BE2C (cell line): ENCODE measurements around the gene RAB11A.

ENCODE experiments used
- DNase-seq: peaks from one replicate; pipeline ENCODE4 v3.0.0-alpha.2; 2020
- H3K27me3 ChIP-seq: fragments of 250-450 bp; sonication (Bioruptor Pico); 2 replicates; pipeline ENCODE4 v1.5.1; 2020; ENCODE audit warnings: mild to moderate bottlenecking
- H3K36me3 ChIP-seq: fragments of 250-450 bp; sonication (Bioruptor Pico); 2 replicates; pipeline ENCODE4 v1.5.1; 2020; ENCODE audit warnings: mild to moderate bottlenecking
- H3K4me1 ChIP-seq: fragments of 250-450 bp; sonication (Bioruptor Pico); 2 replicates; pipeline ENCODE4 v1.5.1; 2020
- H3K4me3 ChIP-seq: 2 replicates; pipeline ENCODE4 v1.5.1; 2011; ENCODE audit warnings: low read depth, low read length
- H3K9me3 ChIP-seq: fragments of 250-450 bp; sonication (Bioruptor Pico); 2 replicates; pipeline ENCODE4 v1.5.1; 2020
- CTCF ChIP-seq: IDR thresholded peaks from 2 replicates; pipeline ENCODE4 v1.5.1; 2012; ENCODE audit warnings: mild to moderate bottlenecking, low read depth, low read length

RAB11A gene

GRCh38 chr15:65875458-65875857 lies 6.2 kb downstream of the RAB11A start:
- H3K36me3 ChIP-seq, result peaks cover 51% of the 10 kb centered on the region
- H3K4me1 ChIP-seq, result peaks cover 2% of the 10 kb centered on the region; the same call in 1 of the 2 replicates
- H3K27me3 ChIP-seq, result no peaks in the 10 kb centered on the region
- DNase-seq, result no peak
- H3K4me3 ChIP-seq, result no peak overlapping the region
- H3K9me3 ChIP-seq, result no peaks in the 10 kb centered on the region
- TF ChIP-seq CTCF, result no peak

GRCh38 chr15:65877749-65878148 lies 8.5 kb downstream of the RAB11A start:
- H3K27me3 ChIP-seq, result no peaks in the 10 kb centered on the region
- H3K4me3 ChIP-seq, result no peak overlapping the region
- DNase-seq, result no peak
- no peak for TF ChIP-seq CTCF
- peaks cover 62% of the 10 kb centered on the region for H3K36me3 ChIP-seq
- no peaks in the 10 kb centered on the region for H3K9me3 ChIP-seq
- peaks cover 2% of the 10 kb centered on the region; the same call in 1 of the 2 replicates for H3K4me1 ChIP-seq

GRCh38 chr15:65881766-65882434 lies 12.6 kb downstream of the RAB11A start:
- DNase-seq, result no peak
- Histone ChIP-seq H3K4me1 (peaks cover 4% of the 10 kb centered on the region; the same call in 1 of the 2 replicates), H3K4me3 (no peak overlapping the region), H3K27me3 (no peaks in the 10 kb centered on the region), H3K9me3 (no peaks in the 10 kb centered on the region), H3K36me3 (peaks cover 59% of the 10 kb centered on the region)
- TF ChIP-seq CTCF, result no peak

- TF ChIP-seq CTCF, result no peak
- no peak for DNase-seq
- Histone ChIP-seq H3K4me1 (peaks cover 4% of the 10 kb centered on the region; the same call in 1 of the 2 replicates), H3K4me3 (no peak overlapping the region), H3K9me3 (no peaks in the 10 kb centered on the region), H3K27me3 (no peaks in the 10 kb centered on the region), H3K36me3 (peaks cover 58% of the 10 kb centered on the region)
These were observed 14.3 kb downstream of the RAB11A start for GRCh38 chr15:65883571-65883970.

- peaks cover 53% of the 10 kb centered on the region for H3K36me3 ChIP-seq
These were observed 15.2 kb downstream of the RAB11A start for GRCh38 chr15:65884511-65884910.

More at GRCh38 chr15:65884511-65884910, 15.2 kb downstream of the RAB11A start:
- Histone ChIP-seq H3K4me3 (no peak overlapping the region), H3K9me3 (no peaks in the 10 kb centered on the region), H3K27me3 (no peaks in the 10 kb centered on the region), H3K4me1 (peaks cover 4% of the 10 kb centered on the region; the same call in 1 of the 2 replicates)
- TF ChIP-seq CTCF, result no peak
- no peak for DNase-seq
